Measurements from ENCODE around the gene AHI1.

AHI1 gene

DNA sequence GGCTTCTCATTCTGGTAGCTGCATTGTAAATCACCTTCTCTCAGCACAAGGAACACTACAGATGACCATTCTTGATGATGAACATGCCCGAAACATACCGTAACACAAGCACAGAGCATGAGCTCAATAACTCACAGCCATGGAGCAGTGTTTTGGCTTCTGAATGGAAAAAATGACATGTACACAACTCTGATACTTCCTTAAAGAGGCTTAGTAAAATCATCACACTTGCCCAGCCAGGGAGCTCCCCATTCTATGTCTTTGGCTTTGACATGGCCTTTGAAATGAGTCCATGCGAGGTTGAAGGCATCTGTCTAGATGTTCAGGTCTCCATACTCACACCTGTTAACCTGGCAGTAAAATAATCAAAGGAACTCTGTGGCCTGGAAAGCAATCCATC, 228.8 kb downstream of the AHI1 start:
- Histone ChIP-seq H3K79me2 (ENCODE audit: insufficient read depth, low read length) (no peaks in the 10 kb centered on the region), H4K20me1 (ENCODE audit: insufficient read depth, low read length) (no peaks in the 10 kb centered on the region), H3K27ac (ENCODE audit: low read length) (peak overlapping the region; percentile 86), H3K27me3 (ENCODE audit: insufficient read depth, low read length, poor library complexity) (no peaks in the 10 kb centered on the region), H3K4me3 (ENCODE audit: low read depth in 1 of 2, low read length in 2 of 2) (no peak overlapping the region), H3K9me3 (ENCODE audit: insufficient read depth, low read length, severe bottlenecking) (no peaks in the 10 kb centered on the region), H3K4me1 (ENCODE audit: insufficient read depth, low read length) (peaks cover 60% of the 10 kb centered on the region), H3K36me3 (ENCODE audit: insufficient read depth, low read length) (no peaks in the 10 kb centered on the region), H3K9ac (ENCODE audit: low read depth, low read length) (no peak overlapping the region), H2AFZ (ENCODE audit: low read depth, low read length) (peak overlapping the region; percentile 10; the same call in 1 of the 2 replicates), H3K4me2 (ENCODE audit: insufficient read depth, low read length) (no peak overlapping the region)
- TF ChIP-seq EZH2 (IDR thresholded peaks at IDR 0.05; ENCODE audit: borderline replicate concordance, low read depth, low read length, severe bottlenecking), result no peak
- no peak for TF ChIP-seq CTCF (IDR thresholded peaks at IDR 0.05; ENCODE audit: borderline replicate concordance, extremely low read depth, low read length, poor library complexity, severe bottlenecking)
- DNase-seq (no peak), ATAC-seq (ENCODE audit: insufficient read depth, low read depth) (no peak)

GRCh38 chr6:135268263-135268662, 229.3 kb downstream of the AHI1 start:
- Histone ChIP-seq H3K9me3 (ENCODE audit: insufficient read depth, low read length, severe bottlenecking) (no peaks in the 10 kb centered on the region), H3K36me3 (ENCODE audit: insufficient read depth, low read length) (no peaks in the 10 kb centered on the region), H3K9ac (ENCODE audit: low read depth, low read length) (peak overlapping the region; percentile 40), H2AFZ (ENCODE audit: low read depth, low read length) (peak overlapping the region; percentile 17; the same call in 1 of the 2 replicates), H3K27ac (ENCODE audit: low read length) (peak overlapping the region; percentile 86), H4K20me1 (ENCODE audit: insufficient read depth, low read length) (no peaks in the 10 kb centered on the region), H3K4me2 (ENCODE audit: insufficient read depth, low read length) (no peak overlapping the region), H3K79me2 (ENCODE audit: insufficient read depth, low read length) (no peaks in the 10 kb centered on the region), H3K27me3 (ENCODE audit: insufficient read depth, low read length, poor library complexity) (no peaks in the 10 kb centered on the region), H3K4me3 (ENCODE audit: low read depth in 1 of 2, low read length in 2 of 2) (no peak overlapping the region), H3K4me1 (ENCODE audit: insufficient read depth, low read length) (peaks cover 60% of the 10 kb centered on the region)
- DNase-seq (peak; percentile 41), ATAC-seq (ENCODE audit: insufficient read depth, low read depth) (no peak)
- TF ChIP-seq EZH2 (IDR thresholded peaks at IDR 0.05; ENCODE audit: borderline replicate concordance, low read depth, low read length, severe bottlenecking) (no peak), CTCF (IDR thresholded peaks at IDR 0.05; ENCODE audit: borderline replicate concordance, extremely low read depth, low read length, poor library complexity, severe bottlenecking) (no peak)

DNA sequence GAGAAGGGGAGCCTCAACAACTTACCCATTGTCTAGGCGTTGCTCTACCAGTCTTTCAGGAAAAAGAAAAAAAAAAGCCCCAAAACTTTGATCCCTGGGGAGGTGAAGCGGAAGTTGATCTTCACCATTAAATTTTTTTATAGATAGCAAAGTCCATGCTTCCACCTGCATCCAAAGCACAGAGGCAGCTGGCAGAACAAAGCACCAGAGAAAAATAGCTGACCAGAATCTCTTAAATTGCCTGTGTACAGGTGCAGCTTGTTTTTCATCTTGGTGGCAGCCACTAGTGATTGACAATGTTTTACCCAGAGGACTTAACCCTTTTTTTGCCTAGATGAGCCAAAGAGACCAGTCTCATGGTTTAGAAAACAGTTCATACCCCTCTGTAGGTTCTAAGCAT, 230.5 kb downstream of the AHI1 start:
- peak; percentile 85 for DNase-seq
- Histone ChIP-seq H3K4me2 (ENCODE audit: insufficient read depth, low read length) (peak overlapping the region; percentile 46), H3K27me3 (ENCODE audit: insufficient read depth, low read length, poor library complexity) (no peaks in the 10 kb centered on the region), H3K36me3 (ENCODE audit: insufficient read depth, low read length) (no peaks in the 10 kb centered on the region), H3K27ac (ENCODE audit: low read length) (peak overlapping the region; percentile 86), H3K9me3 (ENCODE audit: insufficient read depth, low read length, severe bottlenecking) (no peaks in the 10 kb centered on the region), H3K4me1 (ENCODE audit: insufficient read depth, low read length) (peaks cover 60% of the 10 kb centered on the region), H3K4me3 (ENCODE audit: low read depth in 1 of 2, low read length in 2 of 2) (no peak overlapping the region), H3K9ac (ENCODE audit: low read depth, low read length) (peak overlapping the region; percentile 40), H4K20me1 (ENCODE audit: insufficient read depth, low read length) (no peaks in the 10 kb centered on the region), H2AFZ (ENCODE audit: low read depth, low read length) (no peak overlapping the region), H3K79me2 (ENCODE audit: insufficient read depth, low read length) (no peaks in the 10 kb centered on the region)
- TF ChIP-seq CTCF (IDR thresholded peaks at IDR 0.05; ENCODE audit: borderline replicate concordance, extremely low read depth, low read length, poor library complexity, severe bottlenecking) (no peak), EZH2 (IDR thresholded peaks at IDR 0.05; ENCODE audit: borderline replicate concordance, low read depth, low read length, severe bottlenecking) (no peak)
- peak; percentile 81 for ATAC-seq (ENCODE audit: insufficient read depth, low read depth)

- H2AFZ ChIP-seq (ENCODE audit: low read depth, low read length), result no peak overlapping the region; the same call in 1 of the 2 replicates
- H3K4me3 ChIP-seq (ENCODE audit: low read depth in 1 of 2, low read length in 2 of 2), result peak overlapping the region in 1 of 2 experiments; percentile 17; a peak in 1 of 4 replicates
- ATAC-seq (ENCODE audit: insufficient read depth, low read depth) (peak; percentile 79), DNase-seq (peak; percentile 74)
- peak overlapping the region; percentile 86 for H3K27ac ChIP-seq (ENCODE audit: low read length)
- H3K36me3 ChIP-seq (ENCODE audit: insufficient read depth, low read length), result no peaks in the 10 kb centered on the region
- peak overlapping the region; percentile 46 for H3K4me2 ChIP-seq (ENCODE audit: insufficient read depth, low read length)
- H3K4me1 ChIP-seq (ENCODE audit: insufficient read depth, low read length), result peaks cover 60% of the 10 kb centered on the region
- no peaks in the 10 kb centered on the region for H4K20me1 ChIP-seq (ENCODE audit: insufficient read depth, low read length)
- no peaks in the 10 kb centered on the region for H3K79me2 ChIP-seq (ENCODE audit: insufficient read depth, low read length)
- no peaks in the 10 kb centered on the region for H3K27me3 ChIP-seq (ENCODE audit: insufficient read depth, low read length, poor library complexity)
- peak overlapping the region; percentile 40 for H3K9ac ChIP-seq (ENCODE audit: low read depth, low read length)
- no peak for TF ChIP-seq EZH2 (IDR thresholded peaks at IDR 0.05; ENCODE audit: borderline replicate concordance, low read depth, low read length, severe bottlenecking)
- TF ChIP-seq CTCF (IDR thresholded peaks at IDR 0.05; ENCODE audit: borderline replicate concordance, extremely low read depth, low read length, poor library complexity, severe bottlenecking), result no peak
- H3K9me3 ChIP-seq (ENCODE audit: insufficient read depth, low read length, severe bottlenecking), result no peaks in the 10 kb centered on the region
Observed at GRCh38 chr6:135266675-135267074, 230.9 kb downstream of the AHI1 start.
